Thymus (tissue), 11 donors: Measurements from ENCODE around the gene NPFF. TPM values are rescaled to one million over a fixed set of nuclear protein-coding genes. Genes with fewer than 3 reads are reported as not detected.
A peak's percentile ranks its signal among the peaks of the same experiment; 100 is the strongest.

Experiments used
- DNase-seq, 9 donors: peaks; one replicate each; pipeline ENCODE4 v3.0.0-alpha.2; 2013; ENCODE audit warnings: low spot score in 9 of 9, low read depth in 6 of 9, missing footprints in 1 of 9
- H3K27ac ChIP-seq, 2 donors: one replicate each; pipeline ENCODE4 v1.5.1; 2013; ENCODE audit warnings: control low read depth in 1 of 2, low read depth in 1 of 2, low read length in 1 of 2, mild to moderate bottlenecking in 1 of 2, moderate library complexity in 1 of 2
- H3K27me3 ChIP-seq, 2 donors: one replicate each; pipeline ENCODE4 v1.5.1; 2013; ENCODE audit warnings: low read length in 1 of 2; ENCODE audit not compliant: control insufficient read depth in 2 of 2, insufficient read depth in 1 of 2
- H3K36me3 ChIP-seq, 2 donors: one replicate each; pipeline ENCODE4 v1.5.1; 2013; ENCODE audit warnings: low read length in 1 of 2, mild to moderate bottlenecking in 1 of 2, moderate library complexity in 1 of 2; ENCODE audit not compliant: control insufficient read depth in 2 of 2, insufficient read depth in 2 of 2
- H3K4me1 ChIP-seq, 2 donors: one replicate each; pipeline ENCODE4 v1.5.1; 2013; ENCODE audit warnings: low read length in 2 of 2; ENCODE audit not compliant: control insufficient read depth in 2 of 2, insufficient read depth in 2 of 2
- H3K4me3 ChIP-seq, 2 donors: one replicate each; pipeline ENCODE4 v1.5.1; 2013; ENCODE audit warnings: low read length in 2 of 2, control low read depth in 1 of 2, mild to moderate bottlenecking in 1 of 2
- H3K9me3 ChIP-seq, 2 donors: one replicate each; pipeline ENCODE4 v1.5.1; 2013; ENCODE audit warnings: low read length in 1 of 2, mild to moderate bottlenecking in 1 of 2; ENCODE audit not compliant: control insufficient read depth in 2 of 2, insufficient read depth in 1 of 2
- WGBS: extraction: QIAGEN DNeasy Blood & Tissue Kit; methylation state at CpG from one replicate; pipeline ENCODE4 v1.1.7; 2013; 5-methylcytosine and 5-hydroxymethylcytosine counted together
- polyA plus RNA-seq: library from polyadenylated mRNA; stranded (reverse); fragments of 200-250 nt; gene quantifications from one replicate; pipeline ENCODE4 v1.2.3, GENCODE V29; 2013
- total RNA-seq: library from RNA; stranded (reverse); fragments of 120-200 nt; gene quantifications from one replicate; pipeline ENCODE4 v1.2.4, GENCODE V29; 2013
- donor health status: healthy.

The NPFF gene
- total and polyA plus RNA-seq, 2 donors, result 0.38 to 3.7 TPM

DNA sequence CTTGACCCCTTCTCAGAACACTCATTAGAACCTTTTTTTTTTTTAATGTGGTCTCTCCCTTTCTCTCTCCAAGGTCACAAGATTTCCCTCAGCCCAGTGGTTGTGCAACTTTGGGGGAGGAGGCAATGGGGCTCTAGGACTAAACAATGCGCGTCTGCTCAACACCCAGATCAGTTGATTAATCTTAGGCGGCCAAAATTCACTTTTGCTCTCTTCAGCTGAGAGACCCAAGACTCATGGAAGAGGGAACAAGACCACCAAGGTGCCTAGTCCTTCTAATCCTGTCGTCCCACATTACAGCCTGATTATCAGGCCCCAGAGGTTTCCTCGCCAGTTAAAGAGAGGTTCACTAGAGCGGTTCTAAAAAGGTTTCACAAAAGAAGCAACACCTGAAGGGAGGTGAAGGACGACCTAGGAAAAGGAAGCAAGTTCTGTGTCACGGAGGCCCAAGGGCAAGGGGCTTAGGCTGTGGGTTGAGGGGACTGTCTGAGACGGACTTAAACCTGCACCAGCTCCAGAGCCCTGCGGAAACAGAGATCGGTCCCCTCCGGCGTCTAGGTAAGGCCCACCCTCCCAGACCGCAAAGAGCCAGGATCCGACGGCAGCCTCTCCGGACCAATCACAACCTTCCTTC, 7.0 kb downstream of the NPFF start:
- 7% methylated on average over 17 of the region's 17 CpGs for WGBS
- Histone ChIP-seq H3K27me3 (no peaks in the 10 kb centered on the region), H3K4me1 (peaks cover 13 to 40% of the 10 kb centered on the region in 2 donors), H3K36me3 (peaks cover 6 to 10% of the 10 kb centered on the region in 2 donors), H3K4me3 (peak overlapping the region; percentile 46 to 65), H3K9me3 (no peaks in the 10 kb centered on the region), H3K27ac (peak overlapping the region; percentile 91 to 97)
- no peak for DNase-seq

DNA sequence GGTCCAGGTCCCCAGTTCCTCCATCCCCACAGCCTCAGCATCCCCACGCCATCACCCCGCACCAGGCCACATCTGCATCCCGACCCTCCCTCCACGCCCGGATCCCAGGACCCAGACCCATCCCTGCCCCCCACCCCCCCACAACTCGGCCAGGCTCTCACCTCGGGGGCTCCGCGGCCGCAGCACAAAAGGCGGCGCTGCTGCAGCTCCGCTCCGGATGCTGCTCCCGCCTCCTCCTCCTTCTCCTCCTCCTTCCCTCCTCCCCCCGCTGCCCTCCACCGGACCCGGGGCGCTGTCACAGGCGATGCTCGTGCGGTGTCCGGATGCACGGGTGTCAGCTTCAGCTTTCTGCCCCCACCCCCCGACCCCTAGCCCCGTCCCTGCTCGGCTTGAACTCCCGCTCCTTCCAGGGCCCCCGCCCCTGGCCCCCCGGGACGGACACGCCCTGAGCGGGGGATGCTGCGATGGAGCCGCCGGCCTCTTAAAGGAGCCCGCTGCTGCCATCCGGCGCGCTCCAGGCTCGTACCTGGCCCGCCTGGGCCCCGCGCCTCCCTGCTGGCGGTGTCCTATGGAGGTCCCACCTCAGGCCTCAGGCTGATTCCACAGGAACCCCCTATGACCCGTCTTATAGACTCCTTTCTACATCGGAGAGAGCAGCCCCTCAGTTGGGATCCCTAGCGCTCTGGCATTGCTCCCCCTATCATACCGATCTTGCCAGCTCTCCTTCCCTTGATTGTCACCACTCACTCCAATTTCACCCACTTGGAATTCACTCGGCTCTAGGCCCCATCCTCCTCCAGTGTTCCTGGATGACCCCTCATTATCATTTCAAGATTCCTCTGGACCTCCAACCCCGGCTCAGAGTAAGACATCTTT, 7.8 kb downstream of the NPFF start, which contains the start of gene MAP3K12:
MAP3K12 (minus strand) TSS at position 193 of the 876 bp plus-strand sequence. CDS start 12,067 bp downstream, outside the sequence.
- peaks cover 16 to 43% of the 10 kb centered on the region in 2 donors for H3K4me1 ChIP-seq
- DNase-seq, result peak in 4 of 9 donors; percentile 31 to 73 (median 58)
- H3K4me3 ChIP-seq, result peak within 1 kb of the TSS; percentile 46 to 65
- peak within 1 kb of the TSS; percentile 91 to 97 for H3K27ac ChIP-seq
- WGBS, result 2% methylated on average over 51 of the region's 51 CpGs
- peaks cover 0 to 2% of the 10 kb centered on the region in 2 donors for H3K36me3 ChIP-seq
- H3K27me3 ChIP-seq, result no peaks in the 10 kb centered on the region
- H3K9me3 ChIP-seq, result no peaks in the 10 kb centered on the region

DNA sequence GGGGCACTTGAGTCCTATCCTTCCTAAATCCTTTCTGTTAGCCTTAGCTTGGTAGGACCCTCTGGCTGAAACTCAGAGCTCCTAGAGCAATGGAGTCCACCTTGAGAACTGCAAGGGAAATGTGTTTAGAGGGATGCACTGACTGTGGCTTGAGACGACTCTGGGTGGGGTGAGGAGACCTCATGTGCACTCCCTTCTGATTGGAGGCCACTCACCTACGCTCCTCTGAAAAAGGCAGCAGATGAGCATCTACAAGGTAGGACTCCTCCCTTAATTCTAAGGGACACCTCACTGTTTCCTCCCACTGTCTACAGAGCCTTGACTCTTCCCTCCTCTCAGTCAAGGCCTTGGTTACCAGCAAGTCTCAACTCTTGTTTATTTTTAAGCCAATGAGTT, 9.1 kb downstream of the NPFF start:
- H3K36me3 ChIP-seq, result no peaks in the 10 kb centered on the region
- 92% methylated on average over 2 of the region's 2 CpGs for WGBS
- peak overlapping the region in 1 of 2 donors; percentile 46 for H3K4me3 ChIP-seq
- peaks cover 27 to 56% of the 10 kb centered on the region in 2 donors for H3K4me1 ChIP-seq
- no peak for DNase-seq
- peak overlapping the region in 1 of 2 donors; percentile 18 for H3K27ac ChIP-seq
- H3K27me3 ChIP-seq, result no peaks in the 10 kb centered on the region
- no peaks in the 10 kb centered on the region for H3K9me3 ChIP-seq

DNA sequence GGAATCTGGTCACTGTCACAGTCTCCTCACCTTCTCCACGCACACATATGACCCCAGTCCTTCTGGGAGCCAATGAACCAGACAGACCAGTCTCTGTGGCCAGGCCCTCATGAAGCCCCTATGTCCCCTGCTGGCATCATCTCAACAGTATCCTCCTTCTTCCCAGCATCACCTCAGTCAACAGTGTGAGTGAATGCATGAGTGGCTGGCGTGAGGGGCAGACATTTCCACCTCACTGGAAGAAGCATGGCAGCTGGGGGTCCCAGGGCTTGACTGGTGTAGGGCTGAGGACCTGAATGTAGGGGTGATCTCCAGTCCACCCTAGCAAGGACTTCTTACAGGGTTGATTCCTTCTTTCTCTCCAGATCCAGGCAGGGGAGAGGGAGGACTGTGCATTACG, 9.8 kb downstream of the NPFF start:
- peaks cover 27 to 57% of the 10 kb centered on the region in 2 donors for H3K4me1 ChIP-seq

DNA sequence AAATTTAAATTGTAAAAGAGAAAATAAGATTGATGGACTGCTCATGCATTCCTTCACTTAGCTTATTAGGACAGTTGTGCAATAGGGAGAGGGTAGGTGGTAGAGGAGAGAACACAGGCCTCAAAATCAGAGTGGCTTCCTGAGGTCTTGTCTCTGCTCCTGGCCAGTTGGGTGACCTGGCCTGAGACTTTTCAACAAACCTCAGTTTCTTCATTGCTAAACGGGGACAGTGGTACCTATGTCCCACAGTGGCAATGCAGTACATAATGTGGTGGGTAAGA, 10.6 kb downstream of the NPFF start:
- Histone ChIP-seq H3K36me3 (no peaks in the 10 kb centered on the region), H3K4me1 (peaks cover 21 to 55% of the 10 kb centered on the region in 2 donors), H3K9me3 (no peaks in the 10 kb centered on the region), H3K4me3 (no peak overlapping the region), H3K27ac (no peak overlapping the region), H3K27me3 (no peaks in the 10 kb centered on the region)
- 100% methylated on average over 1 of the region's 1 CpG for WGBS
- DNase-seq, result no peak

More for the DNA sequence above, 9.8 kb downstream of the NPFF start:
- H3K36me3 ChIP-seq, result no peaks in the 10 kb centered on the region
- H3K9me3 ChIP-seq, result no peaks in the 10 kb centered on the region
- WGBS, result 97% methylated on average over 3 of the region's 3 CpGs
- H3K27ac ChIP-seq, result no peak overlapping the region
- H3K4me3 ChIP-seq, result no peak overlapping the region
- DNase-seq, result no peak
- H3K27me3 ChIP-seq, result no peaks in the 10 kb centered on the region

DNA sequence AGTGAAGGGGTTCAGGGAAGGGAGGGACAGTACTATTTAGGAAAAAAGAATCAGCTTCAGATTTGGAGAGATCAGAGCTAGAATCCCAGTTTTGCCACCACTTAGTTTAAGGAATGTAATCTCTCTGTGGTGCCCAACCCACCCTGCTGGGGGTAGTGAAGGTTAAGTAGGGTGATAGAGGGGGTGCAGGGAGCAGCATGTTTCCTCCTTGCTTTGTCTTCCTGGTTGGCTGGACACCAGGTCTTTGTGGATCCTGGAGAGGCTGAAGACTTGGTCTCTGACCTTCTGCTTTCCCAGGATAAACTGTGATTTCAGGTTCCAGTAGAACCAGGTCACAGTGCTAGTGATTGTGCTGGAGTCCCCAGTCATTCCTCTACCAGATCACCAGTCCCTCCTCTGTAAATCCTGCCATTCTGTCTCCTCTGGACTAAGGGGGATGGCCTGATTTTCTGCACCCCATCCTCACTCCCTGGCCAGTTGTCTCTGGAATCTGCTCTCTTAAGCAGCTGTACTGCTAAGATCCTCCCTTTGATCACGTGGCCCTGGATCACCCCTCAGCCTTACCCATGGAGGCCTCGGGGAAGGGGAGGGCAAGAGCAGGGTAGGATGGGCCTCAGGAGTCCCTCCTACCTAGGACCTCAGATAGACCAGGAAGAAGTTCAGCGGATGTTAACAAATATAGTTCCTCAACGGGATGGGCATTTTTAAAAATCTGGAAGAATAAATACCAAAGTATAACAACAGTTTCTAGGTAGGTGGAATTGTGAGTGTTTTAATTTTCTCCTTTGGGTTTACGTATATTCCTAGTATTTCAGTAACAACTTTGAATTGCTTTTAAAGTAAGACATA, 11.2 kb downstream of the NPFF start:
- 65% methylated on average over 5 of the region's 5 CpGs for WGBS
- Histone ChIP-seq H3K4me1 (peaks cover 18 to 52% of the 10 kb centered on the region in 2 donors), H3K36me3 (no peaks in the 10 kb centered on the region), H3K27me3 (no peaks in the 10 kb centered on the region), H3K9me3 (no peaks in the 10 kb centered on the region), H3K4me3 (no peak overlapping the region), H3K27ac (no peak overlapping the region)
- peak in 1 of 9 donors; percentile 20 for DNase-seq

DNA sequence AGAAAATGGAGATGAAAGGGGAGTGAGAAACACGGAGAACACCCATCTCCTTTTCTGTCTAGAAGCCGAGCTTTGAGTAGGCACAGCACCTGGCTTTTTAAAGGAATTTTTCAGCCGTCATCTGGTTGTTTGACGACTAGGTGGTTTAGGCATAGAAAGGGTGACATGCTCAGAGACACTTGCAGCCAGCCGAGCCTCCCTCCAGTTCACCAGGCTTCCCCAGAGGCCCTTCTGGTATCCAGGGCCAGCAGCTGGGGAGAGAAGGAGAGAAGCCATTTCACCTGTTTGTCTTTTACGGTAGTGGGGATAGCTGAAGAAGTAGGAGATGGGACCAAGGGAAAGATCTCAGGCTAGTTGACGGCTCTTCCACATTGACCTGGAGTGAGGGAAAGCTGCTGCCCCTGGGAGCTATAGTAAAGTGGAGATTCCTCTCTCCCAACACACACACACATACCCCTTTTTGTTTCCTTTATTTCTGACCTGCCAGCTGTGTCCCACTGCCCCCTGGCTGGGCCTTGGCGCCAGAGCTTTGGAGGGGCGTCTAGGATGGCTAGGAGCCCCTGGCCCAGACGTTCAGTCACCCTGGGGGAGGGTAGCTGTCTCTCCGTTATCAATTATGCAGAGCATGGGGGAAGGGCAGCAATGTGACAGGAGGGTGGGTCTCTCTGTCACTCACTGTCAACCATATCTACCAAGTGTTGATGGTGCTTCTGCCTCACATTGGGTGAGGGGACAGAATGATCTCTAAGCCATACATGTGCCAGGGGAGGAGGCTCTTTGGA, 13.5 kb downstream of the NPFF start:
- H3K9me3 ChIP-seq, result no peaks in the 10 kb centered on the region
- H3K27me3 ChIP-seq, result no peaks in the 10 kb centered on the region
- WGBS, result 46% methylated on average over 11 of the region's 11 CpGs
- peak overlapping the region; percentile 67 to 82 for H3K27ac ChIP-seq
- peak overlapping the region; percentile 65 to 67 for H3K4me3 ChIP-seq
- H3K36me3 ChIP-seq, result no peaks in the 10 kb centered on the region
- H3K4me1 ChIP-seq, result peaks cover 15 to 39% of the 10 kb centered on the region in 2 donors
- DNase-seq, result no peak

DNA sequence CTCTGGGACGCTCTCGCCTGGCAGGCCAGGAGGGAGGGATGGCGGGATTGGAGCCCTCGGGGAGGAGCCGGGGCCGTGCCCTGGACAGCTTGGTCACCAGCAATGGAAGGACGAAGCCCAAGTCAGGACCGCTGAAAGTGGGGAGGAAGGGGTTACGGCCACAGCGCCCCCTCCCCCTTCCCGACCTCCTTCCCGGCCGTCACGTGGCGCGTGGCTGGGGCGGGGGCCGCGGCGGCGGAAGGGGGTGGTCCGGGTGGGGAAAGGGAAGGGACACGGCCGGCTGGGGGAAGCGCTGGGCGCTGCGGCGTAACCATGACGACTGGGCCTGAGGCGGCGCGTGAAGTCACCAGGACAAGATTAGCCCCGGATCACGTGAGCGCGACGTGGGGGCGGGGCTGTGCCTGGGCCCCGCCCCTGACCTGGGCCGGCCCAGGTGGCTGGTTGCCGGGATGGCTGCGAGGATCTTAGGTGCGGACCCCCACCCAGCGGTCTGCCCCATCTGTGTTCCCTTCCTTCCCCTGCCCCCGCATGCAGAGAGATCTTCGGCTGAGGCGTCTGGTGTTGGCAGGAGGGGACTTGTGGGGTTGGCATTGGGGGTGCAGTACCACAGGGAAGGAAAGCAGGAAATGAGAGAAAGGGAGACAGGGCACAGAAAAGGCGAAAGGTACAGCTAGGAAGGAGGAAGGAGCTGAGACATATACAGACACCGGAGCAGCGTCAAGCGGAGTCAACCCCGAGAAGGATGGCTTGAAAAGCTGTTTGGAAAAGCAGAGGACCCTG, 14.3 kb downstream of the NPFF start:
- 1% methylated on average over 52 of the region's 52 CpGs for WGBS
- peak; percentile 67 to 89 (median 80) for DNase-seq
- Histone ChIP-seq H3K9me3 (no peaks in the 10 kb centered on the region), H3K27ac (peak overlapping the region; percentile 67 to 82), H3K27me3 (no peaks in the 10 kb centered on the region), H3K36me3 (peaks cover under 1 to 1% of the 10 kb centered on the region in 2 donors), H3K4me1 (peaks cover 14 to 31% of the 10 kb centered on the region in 2 donors), H3K4me3 (peak overlapping the region; percentile 65 to 67)
